WERI-Rb-1 (cell line): Measurements from ENCODE around the gene FARS2.
"Not testable (repeated sequence)": the region's sequence is repeated elsewhere in the genome, so short reads cannot be mapped to it uniquely, and the experiment has no call there.

Experiments
- DNase-seq: peaks from one replicate; pipeline ENCODE4 v3.0.0-alpha.2; 2020
- H3K27ac ChIP-seq: fragments of 250-450 bp; sonication (Bioruptor Pico); 2 replicates; pipeline ENCODE4 v1.5.1; 2020; ENCODE audit warnings: mild to moderate bottlenecking, moderate library complexity
- H3K27me3 ChIP-seq: fragments of 250-450 bp; sonication (Bioruptor Pico); 2 replicates; pipeline ENCODE4 v1.5.1; 2021; ENCODE audit warnings: mild to moderate bottlenecking, low read depth, moderate library complexity; ENCODE audit not compliant: insufficient read depth, severe bottlenecking
- H3K36me3 ChIP-seq: fragments of 250-450 bp; sonication (Bioruptor Pico); 2 replicates; pipeline ENCODE4 v1.5.1; 2020; ENCODE audit warnings: mild to moderate bottlenecking, moderate library complexity
- H3K4me3 ChIP-seq: 2 replicates; pipeline ENCODE4 v1.5.1; 2011; ENCODE audit warnings: low read depth, mild to moderate bottlenecking, control low read depth, low read length
- H3K9me3 ChIP-seq: fragments of 250-450 bp; sonication (Bioruptor Pico); 2 replicates; pipeline ENCODE4 v1.5.1; 2021; ENCODE audit warnings: mild to moderate bottlenecking, moderate library complexity; ENCODE audit not compliant: severe bottlenecking
- TF ChIP-seq, protein P1 (sequence below): IDR thresholded peaks from 2 replicates; pipeline ENCODE4 v1.5.1; 2011; ENCODE audit warnings: low read depth, mild to moderate bottlenecking, control low read depth, inconsistent platforms, low read length

FARS2 gene

DNA sequence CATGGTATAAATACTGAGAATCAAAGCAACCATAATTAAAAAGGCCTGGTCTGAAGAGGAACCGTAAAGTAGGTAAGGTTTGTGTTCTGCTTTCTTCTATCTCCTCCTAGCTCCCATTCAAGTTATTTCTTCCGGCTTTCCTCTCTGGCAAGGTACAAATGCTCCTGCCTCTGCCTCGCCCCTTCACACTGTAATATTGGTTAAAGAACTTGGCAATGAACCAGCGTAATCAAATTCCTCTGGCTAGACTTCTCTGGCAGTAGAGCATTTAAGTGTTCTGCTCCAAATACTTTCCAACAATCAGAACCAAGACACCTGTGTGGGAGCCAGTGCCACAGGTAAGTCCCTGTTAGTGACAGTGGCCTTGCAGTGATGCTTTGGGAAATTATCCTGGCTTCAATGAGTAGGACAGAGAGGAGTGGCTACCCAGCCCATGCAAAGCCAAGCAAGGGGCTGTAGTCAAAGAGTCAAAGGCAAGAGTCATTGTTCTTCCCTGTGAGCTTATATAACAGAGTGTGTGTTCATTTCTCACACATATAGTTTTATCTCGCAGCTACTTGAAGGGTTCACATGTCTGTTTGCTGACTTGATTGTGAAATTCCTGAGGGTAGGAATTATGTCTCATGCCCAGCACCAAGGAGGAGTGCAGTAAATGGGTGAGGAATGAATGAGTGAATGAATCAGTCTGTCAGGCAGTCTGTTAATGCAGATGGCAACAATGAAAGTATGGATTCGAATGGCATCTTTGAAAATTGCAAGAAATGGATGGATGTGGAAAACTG is 416.1 kb downstream of the FARS2 start:
- TF ChIP-seq, protein P1, sequence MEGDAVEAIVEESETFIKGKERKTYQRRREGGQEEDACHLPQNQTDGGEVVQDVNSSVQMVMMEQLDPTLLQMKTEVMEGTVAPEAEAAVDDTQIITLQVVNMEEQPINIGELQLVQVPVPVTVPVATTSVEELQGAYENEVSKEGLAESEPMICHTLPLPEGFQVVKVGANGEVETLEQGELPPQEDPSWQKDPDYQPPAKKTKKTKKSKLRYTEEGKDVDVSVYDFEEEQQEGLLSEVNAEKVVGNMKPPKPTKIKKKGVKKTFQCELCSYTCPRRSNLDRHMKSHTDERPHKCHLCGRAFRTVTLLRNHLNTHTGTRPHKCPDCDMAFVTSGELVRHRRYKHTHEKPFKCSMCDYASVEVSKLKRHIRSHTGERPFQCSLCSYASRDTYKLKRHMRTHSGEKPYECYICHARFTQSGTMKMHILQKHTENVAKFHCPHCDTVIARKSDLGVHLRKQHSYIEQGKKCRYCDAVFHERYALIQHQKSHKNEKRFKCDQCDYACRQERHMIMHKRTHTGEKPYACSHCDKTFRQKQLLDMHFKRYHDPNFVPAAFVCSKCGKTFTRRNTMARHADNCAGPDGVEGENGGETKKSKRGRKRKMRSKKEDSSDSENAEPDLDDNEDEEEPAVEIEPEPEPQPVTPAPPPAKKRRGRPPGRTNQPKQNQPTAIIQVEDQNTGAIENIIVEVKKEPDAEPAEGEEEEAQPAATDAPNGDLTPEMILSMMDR = no peak
- Histone ChIP-seq H3K27me3 (no peaks in the 10 kb centered on the region), H3K36me3 (no peaks in the 10 kb centered on the region), H3K9me3 (no peaks in the 10 kb centered on the region), H3K27ac (no peak overlapping the region), H3K4me3 (no peak overlapping the region)
- no peak for DNase-seq

DNA sequence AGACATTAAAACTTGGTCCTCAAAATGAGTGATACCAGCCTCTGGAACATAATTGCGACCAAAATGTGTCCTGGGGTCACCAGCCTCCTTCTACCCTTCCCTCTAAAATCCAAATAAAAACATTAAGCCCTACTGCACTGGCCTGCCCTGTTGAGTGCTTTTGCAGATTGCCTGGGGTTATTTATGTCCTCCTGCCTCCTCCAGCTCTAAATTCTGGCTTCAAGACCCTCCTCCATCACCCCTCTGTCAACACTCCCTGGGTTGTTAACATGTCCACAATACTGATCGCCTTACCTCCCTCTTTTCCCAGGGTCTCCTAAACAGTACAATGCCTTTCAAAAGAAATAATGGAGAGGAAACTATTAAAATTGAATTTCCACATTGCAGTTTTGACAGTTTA is 418.0 kb downstream of the FARS2 start:
- Histone ChIP-seq H3K36me3 (no peaks in the 10 kb centered on the region), H3K27ac (no peak overlapping the region), H3K27me3 (no peaks in the 10 kb centered on the region), H3K9me3 (peaks cover 2% of the 10 kb centered on the region), H3K4me3 (no peak overlapping the region)
- TF ChIP-seq, protein P1 = no peak
- no peak for DNase-seq

DNA sequence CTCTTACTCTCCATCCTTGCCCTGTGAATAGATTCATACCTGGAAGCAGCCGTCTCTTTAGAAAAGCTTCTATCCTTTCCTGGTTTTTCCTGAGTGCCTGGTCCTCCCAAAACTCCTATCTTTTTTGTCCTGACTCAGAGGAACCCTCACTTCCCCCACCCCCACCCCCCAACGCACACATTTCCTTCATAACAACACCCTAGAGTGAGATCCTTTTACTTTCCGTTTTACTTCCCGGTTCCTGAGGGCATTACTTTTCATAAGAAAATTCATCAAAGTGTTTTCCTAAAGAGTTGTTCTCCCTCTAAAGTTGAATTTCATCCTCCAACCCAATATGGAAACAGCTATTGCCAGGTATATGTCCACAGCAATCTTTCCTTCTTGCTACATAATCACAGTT is 418.4 kb downstream of the FARS2 start:
- Histone ChIP-seq H3K27ac (no peak overlapping the region), H3K36me3 (no peaks in the 10 kb centered on the region), H3K4me3 (no peak overlapping the region), H3K27me3 (no peaks in the 10 kb centered on the region), H3K9me3 (peaks cover 2% of the 10 kb centered on the region)
- TF ChIP-seq, protein P1 = no peak
- no peak for DNase-seq

DNA sequence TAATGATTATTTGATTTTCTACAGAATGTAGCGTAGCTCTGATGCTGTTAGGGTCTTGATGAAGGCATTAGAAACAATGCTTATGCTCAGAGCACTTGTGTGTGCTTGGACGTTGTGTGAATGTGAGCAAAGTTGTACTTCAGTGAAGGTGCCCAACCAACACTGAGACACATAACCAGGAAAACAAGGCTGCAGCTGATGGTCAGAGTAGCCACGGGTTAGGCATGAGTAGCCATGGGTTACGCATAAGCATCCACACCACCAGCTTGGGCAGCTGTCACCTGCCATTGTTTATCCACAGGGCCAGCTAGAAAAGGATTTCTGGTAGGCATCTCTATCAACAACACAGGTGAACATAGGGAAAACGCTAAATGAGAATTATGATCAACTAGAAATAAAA is 418.8 kb downstream of the FARS2 start:
- Histone ChIP-seq H3K9me3 (peaks cover 2% of the 10 kb centered on the region), H3K36me3 (no peaks in the 10 kb centered on the region), H3K27ac (no peak overlapping the region), H3K27me3 (no peaks in the 10 kb centered on the region), H3K4me3 (no peak overlapping the region)
- DNase-seq = no peak
- TF ChIP-seq, protein P1 = no peak

DNA sequence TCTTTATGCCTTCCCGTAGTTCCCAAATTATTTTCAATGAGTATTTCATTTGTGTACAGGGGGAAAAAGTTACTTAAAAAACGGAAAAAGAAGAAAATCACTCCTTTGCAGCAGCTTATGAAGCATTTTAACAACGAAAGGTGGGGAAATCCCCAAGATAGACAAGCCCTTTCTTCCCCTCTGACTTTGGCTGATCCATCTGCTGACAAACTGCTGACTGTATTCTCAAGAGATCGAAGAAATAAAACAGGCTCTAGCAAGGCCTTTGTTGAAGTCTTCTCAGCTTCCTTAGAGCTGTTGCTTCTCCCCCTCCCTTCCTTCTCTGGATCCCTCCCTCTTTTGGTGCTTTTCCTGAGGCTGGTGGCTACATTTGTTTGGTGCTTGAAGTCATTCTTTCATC is 420.2 kb downstream of the FARS2 start:
- no peak for DNase-seq
- Histone ChIP-seq H3K27me3 (no peaks in the 10 kb centered on the region), H3K4me3 (no peak overlapping the region), H3K27ac (no peak overlapping the region), H3K9me3 (peaks cover 2% of the 10 kb centered on the region), H3K36me3 (no peaks in the 10 kb centered on the region)
- TF ChIP-seq, protein P1 = no peak

DNA sequence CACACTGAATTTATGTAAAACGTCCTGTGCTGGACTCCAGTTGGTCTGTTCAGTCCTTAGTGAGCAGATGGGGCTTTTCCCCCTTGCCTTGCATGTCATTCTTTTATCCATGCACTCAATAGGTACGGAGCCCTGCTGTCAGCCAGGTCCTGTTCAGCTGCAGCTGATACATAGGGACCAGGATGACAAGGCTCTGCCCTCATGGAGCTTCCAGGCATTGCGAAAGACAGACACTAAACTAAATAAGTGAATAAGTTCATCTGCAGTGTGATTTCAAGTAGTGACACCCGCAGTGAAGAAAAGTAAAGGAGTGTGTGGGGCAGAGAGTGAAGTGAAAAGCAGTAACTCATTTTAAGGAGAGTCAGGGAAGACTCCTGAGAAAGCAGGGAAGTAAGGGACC is 421.2 kb downstream of the FARS2 start:
- no peak for DNase-seq
- TF ChIP-seq, protein P1 = no peak
- Histone ChIP-seq H3K27me3 (no peaks in the 10 kb centered on the region), H3K36me3 (no peaks in the 10 kb centered on the region), H3K27ac (no peak overlapping the region), H3K4me3 (no peak overlapping the region), H3K9me3 (peaks cover 10% of the 10 kb centered on the region)

DNA sequence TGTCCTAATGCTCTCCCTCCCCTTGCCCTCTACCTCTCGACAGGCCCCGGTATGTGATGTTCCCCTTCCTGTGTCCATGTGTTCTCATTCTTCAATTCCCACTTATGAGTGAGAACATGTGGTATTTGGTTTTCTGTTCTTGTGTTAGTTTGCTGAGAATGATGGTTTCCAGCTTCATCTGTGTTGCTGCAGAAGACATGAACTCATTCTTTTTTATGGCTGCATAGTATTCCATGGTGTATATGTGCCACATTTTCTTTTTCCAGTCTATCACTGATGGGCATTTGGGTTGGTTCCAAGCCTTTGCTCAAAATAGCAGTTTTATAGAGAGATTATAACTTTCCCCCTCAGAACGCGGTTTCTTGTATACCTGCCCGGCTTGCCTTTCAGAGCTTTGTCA is 422.4 kb downstream of the FARS2 start:
- not testable (repeated sequence) for H3K27me3 ChIP-seq, H3K27ac ChIP-seq, H3K4me3 ChIP-seq, H3K36me3 ChIP-seq, DNase-seq
- H3K9me3 ChIP-seq = peaks cover 12% of the 10 kb centered on the region
